IPS-NIHi7 (cell line): ENCODE measurements around the gene SLX4IP.

Experiments
- DNase-seq: peaks from one replicate; pipeline ENCODE4 v3.0.0; 2012; ENCODE audit warnings: mixed read lengths; ENCODE audit errors: extremely low spot score

Gene SLX4IP

DNA sequence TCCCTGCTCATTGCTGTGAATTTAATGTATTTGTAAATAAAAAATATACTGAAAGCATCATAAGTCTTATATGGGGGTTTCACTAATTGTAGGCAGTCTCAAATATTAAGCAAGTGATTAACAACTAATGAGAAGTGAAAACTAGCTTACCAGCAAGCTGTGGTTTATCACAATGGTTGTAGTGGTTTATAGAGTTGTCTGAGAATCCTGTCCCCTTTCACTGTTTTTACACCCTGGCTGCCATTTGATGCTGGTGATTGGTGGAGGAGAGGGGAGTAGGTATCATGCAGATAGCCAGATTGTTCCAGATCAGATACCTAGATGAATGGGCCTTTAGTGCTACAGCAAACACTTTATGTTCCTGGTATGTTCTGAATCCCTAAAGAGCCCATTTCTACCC is 7.1 kb upstream of the SLX4IP start:
- no peak for DNase-seq

DNA sequence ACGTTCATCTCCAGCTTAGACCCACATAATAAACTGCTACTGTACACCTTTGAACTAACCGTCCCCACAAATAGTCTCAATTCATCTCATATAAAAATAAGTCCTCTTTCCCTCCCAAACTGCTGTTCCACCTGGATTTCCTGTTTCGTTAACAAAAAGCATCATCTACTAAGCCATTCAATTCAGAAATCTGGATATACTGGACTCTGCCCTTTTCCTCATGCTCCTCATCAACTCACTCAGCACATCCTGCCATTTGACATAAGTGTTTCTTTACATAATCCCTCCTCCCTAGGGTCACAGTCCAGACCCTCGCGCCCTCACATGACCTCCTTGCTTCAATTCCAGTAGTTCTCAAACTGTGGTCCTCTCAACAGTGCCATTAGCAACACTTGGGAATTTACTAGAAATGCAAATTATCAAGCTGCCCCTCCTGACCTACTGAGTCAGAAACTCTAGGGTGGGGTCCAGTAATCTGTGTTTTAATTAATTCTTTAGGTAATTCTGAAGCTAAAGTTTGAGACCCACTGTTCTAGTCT is 5.6 kb upstream of the SLX4IP start:
- DNase-seq, result no peak

- no peak for DNase-seq
Observed at GRCh38 chr20:10430000-10430466, 5.1 kb upstream of the SLX4IP start.

GRCh38 chr20:10430704-10431103 is 4.4 kb upstream of the SLX4IP start:
- no peak for DNase-seq

GRCh38 chr20:10432079-10432478 is 3.0 kb upstream of the SLX4IP start:
- no peak for DNase-seq

DNA sequence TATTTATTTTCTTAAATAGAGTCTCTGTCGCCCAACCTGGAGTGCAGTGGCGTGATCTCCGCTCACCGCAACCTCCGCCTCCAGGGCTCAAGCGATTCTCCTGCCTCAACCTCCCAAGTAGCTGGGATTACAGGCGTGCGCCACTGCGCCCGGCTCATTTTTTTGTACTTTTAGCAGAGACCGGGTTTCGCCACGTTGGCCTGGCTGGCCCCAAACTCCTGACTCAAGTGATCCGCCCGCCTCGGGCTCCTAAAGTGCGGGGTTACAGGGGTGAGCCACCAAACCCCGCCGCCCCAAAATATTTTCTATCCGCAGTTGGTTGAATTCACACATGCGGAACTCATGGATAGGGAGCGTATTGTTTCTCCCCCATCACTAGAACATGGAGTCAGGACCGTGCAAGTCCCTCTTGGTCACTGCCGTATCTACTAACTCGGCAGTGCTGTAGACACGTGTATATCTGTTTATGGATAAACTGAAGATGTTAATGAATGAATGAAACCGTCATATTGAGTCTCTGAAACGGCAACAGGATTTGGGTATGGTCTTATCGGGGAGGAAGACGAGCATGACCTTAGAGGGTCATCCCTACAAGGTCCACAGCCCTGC is 2.0 kb upstream of the SLX4IP start:
- no peak for DNase-seq

DNA sequence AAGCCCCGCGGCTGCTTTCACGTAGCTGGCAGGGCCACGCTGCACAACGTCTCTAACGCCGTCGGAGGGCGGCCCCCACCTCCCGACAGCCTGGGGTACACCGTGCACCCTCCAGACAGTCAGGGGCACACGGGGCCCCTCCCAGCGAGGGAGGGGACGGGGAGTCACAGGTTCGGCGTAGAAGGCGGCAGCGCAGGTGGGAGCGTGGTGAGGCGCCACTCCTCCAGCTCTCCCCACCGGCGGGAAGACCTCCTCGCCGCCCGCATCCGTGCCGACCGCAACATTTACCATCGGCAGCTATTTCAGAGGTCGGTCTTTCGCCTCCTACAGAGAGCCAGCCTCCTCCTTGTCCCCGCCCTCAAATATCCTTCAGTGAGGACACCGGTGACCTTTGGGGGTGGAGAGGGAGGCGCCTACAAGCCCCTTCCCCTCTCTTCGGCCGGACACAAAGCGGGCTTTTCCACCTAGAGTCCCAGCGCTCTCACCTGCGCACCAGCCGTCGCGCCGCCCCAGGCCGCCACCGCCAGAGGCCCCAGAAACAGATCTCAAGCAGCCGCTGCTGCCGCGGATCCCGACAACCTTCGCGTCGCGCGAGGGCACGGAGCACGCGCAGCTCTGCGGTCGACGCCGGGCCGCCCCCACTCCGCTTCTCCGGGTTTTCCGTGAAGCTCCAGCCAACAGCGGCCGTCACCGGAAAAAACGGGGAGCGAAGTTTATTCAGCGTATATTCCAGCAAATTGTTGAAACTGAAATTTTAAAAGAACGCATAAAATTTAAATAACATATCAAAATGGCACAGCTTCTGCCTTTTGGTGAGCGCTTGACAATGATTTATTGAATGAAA is 1.3 kb upstream of the SLX4IP start, which contains the start of gene MKKS:
MKKS (minus strand) TSS at position 600 of the 844 bp plus-strand sequence. CDS start 20,708 bp downstream, outside the sequence.
- peak; percentile 83 for DNase-seq

- DNase-seq, result peak; percentile 84
Observed at GRCh38 chr20:10434467-10434831, 656 bp upstream of the SLX4IP start.

- no peak for DNase-seq
Observed at GRCh38 chr20:10436053-10436699, 1.1 kb downstream of the SLX4IP start.

- no peak for DNase-seq
Observed at GRCh38 chr20:10438217-10438616, 3.1 kb downstream of the SLX4IP start.

DNA sequence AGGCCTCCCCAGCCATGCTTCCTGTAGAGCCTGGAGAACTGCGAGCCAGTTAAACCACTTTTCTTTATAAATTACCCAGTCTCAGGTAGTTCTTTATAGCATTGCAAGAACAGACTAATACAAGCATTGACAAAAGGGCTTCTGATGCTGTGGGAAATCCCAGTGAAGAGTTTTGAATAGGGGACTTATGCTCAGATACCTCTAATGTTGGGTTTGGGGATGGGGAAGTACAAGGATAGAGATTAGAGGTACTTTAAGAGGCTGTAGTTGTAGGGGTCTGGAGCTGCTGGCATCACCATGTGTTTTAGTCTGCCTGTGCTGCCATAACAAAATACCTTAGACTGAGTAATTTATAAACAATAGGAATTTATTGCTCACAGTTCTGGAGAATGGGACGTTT is 8.8 kb downstream of the SLX4IP start:
- DNase-seq, result no peak

- no peak for DNase-seq
Observed at GRCh38 chr20:10445758-10446157, 10.7 kb downstream of the SLX4IP start.

DNA sequence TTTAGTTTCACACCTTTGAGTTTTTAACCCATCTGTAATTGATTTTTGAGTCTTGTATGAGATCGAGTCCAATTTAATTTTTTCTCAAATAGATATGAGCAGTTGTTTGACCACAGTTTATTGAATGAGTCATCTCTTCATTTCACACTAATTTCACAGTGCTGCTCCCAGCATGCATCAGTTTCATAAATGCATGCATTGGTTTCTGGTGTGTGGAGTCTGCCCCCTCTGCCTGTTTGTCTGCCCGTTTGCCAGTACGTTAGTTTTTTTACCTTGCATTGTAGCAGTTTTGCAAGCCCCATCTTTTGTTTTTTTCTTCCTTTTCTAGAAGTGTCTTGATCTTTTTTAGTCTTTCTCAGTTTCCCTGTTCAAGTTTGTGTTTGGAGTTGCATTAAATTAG is 11.9 kb downstream of the SLX4IP start:
- DNase-seq, result no peak

GRCh38 chr20:10448270-10449156 is 13.4 kb downstream of the SLX4IP start:
- no peak for DNase-seq

DNA sequence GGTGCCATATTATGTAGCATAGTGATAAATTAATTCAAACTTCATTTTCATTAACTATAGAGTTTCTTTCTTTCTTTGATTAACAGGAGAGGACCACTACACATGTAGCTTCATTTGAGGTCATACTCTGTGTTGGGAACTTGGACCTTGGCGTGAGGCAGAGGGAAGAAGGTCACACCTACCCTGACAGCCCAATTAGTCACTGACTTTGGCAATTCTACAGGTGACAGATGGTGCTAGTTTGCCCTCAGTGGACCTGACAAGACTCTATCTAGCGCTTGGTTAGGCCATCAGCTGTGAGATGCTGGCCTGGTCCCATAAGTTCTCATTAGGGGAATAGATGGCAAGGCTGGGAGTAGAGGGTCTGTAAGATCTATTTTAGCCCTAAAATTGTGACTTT is 14.2 kb downstream of the SLX4IP start:
- DNase-seq, result no peak

DNA sequence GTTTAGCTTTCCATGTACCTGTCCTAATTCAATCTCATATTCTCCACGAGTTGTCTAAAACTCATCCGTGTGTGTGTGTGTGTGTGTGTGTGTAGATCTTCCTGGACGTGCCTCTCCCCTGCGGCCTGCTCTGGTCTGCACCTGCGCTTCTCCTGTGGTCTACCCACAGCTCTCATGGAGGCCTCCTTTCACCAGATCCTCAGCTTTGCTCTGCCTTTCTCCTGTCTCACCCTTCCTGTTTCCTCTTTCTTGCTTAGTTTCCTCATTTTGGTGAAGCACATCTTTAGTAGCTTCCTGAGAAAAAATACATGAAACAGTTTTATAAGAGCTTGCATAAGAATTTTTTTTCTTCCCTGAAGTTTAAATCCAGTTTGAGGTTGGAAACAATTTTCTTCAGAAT is 18.1 kb downstream of the SLX4IP start:
- no peak for DNase-seq

DNA sequence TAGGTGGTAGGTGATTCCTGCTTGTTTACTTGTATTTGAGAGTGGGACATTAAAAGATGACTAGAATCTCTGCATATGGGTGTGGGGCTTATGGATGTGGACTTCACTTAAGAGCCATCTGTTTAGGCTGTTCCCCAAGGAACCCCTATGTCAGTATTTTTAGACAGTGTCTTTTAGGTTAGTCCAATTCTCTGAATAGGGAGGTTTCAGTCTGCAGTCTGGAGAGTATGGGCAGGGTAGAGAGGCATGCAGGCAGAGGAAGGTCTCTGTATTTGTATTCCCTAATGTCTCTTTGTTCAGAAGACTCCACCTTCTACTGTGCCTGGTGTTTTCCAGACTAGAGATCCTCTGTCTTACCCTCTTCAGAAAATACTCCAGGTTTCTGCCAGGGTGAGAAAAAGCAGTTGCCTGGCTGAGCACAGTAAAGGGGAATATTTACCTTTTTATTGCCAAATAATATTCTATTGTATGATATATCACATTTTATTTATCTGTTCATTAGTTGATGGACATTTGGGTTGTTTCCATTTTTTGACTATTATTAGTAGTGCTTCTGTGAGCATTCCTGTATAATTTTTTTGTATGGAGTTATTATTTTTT is 19.1 kb downstream of the SLX4IP start:
- DNase-seq, result no peak

- DNase-seq, result no peak
Observed at GRCh38 chr20:10461495-10461894, 26.4 kb downstream of the SLX4IP start.

GRCh38 chr20:10462516-10462915 is 27.4 kb downstream of the SLX4IP start:
- no peak for DNase-seq

GRCh38 chr20:10463622-10464021 is 28.5 kb downstream of the SLX4IP start:
- no peak for DNase-seq

GRCh38 chr20:10465135-10465534 is 30.0 kb downstream of the SLX4IP start:
- DNase-seq, result no peak
